Suppressor macrophage (primary cell): Measurements from ENCODE around the gene KCNK2.

Source experiments
- DNase-seq, 4 experiments: peaks; one replicate each; pipeline ENCODE4 v3.0.0-alpha.2; 2020 to 2022

The KCNK2 gene

GRCh38 chr1:215101511-215101910 lies 19.0 kb downstream of the KCNK2 start:
- no peak for DNase-seq

GRCh38 chr1:215104283-215104682 lies 21.7 kb downstream of the KCNK2 start:
- DNase-seq, result no peak

GRCh38 chr1:215106067-215106466 lies 23.5 kb downstream of the KCNK2 start:
- DNase-seq, result no peak

- DNase-seq, result no peak
These were observed 26.6 kb downstream of the KCNK2 start for GRCh38 chr1:215109171-215109570.

GRCh38 chr1:215111916-215112315 lies 29.4 kb downstream of the KCNK2 start:
- no peak for DNase-seq

GRCh38 chr1:215113776-215114153 lies 31.2 kb downstream of the KCNK2 start:
- no peak for DNase-seq

- DNase-seq, result no peak
These were observed 31.8 kb downstream of the KCNK2 start for GRCh38 chr1:215114154-215114933.

- no peak for DNase-seq
These were observed 33.2 kb downstream of the KCNK2 start for GRCh38 chr1:215115760-215116159.

GRCh38 chr1:215118081-215118480 lies 35.5 kb downstream of the KCNK2 start:
- no peak for DNase-seq

GRCh38 chr1:215119056-215119455 lies 36.5 kb downstream of the KCNK2 start:
- no peak for DNase-seq

- no peak for DNase-seq
These were observed 37.3 kb downstream of the KCNK2 start for GRCh38 chr1:215119719-215120365.

GRCh38 chr1:215128504-215128903 lies 46.0 kb downstream of the KCNK2 start:
- DNase-seq, result peak; percentile 3 to 55 (median 38)

GRCh38 chr1:215131291-215131690 lies 48.8 kb downstream of the KCNK2 start:
- no peak for DNase-seq

GRCh38 chr1:215132156-215132555 lies 49.6 kb downstream of the KCNK2 start:
- no peak for DNase-seq

- no peak for DNase-seq
These were observed 51.0 kb downstream of the KCNK2 start for GRCh38 chr1:215133532-215133931.

GRCh38 chr1:215137985-215138384 lies 55.4 kb downstream of the KCNK2 start:
- DNase-seq, result no peak

GRCh38 chr1:215140135-215140534 lies 57.6 kb downstream of the KCNK2 start:
- peak in 2 of 4 experiments; percentile 12 to 40 for DNase-seq

GRCh38 chr1:215141460-215141859 lies 58.9 kb downstream of the KCNK2 start:
- DNase-seq, result no peak

- DNase-seq, result no peak
These were observed 61.0 kb downstream of the KCNK2 start for GRCh38 chr1:215143497-215143896.

- DNase-seq, result peak; percentile 58 to 82 (median 75)
These were observed 63.9 kb downstream of the KCNK2 start for GRCh38 chr1:215146240-215146975.

GRCh38 chr1:215147024-215147423 lies 64.5 kb downstream of the KCNK2 start:
- no peak for DNase-seq

GRCh38 chr1:215151841-215152549 lies 69.5 kb downstream of the KCNK2 start:
- DNase-seq, result no peak

- DNase-seq, result no peak
These were observed 73.7 kb downstream of the KCNK2 start for GRCh38 chr1:215156232-215156631.
